NB4 (cell line): ENCODE data around the gene PDE7B.

Experiments used
- DNase-seq: peaks from one replicate; pipeline ENCODE4 v3.0.0; 2010; ENCODE audit warnings: low read depth
- H3K4me3 ChIP-seq: one replicate; pipeline ENCODE4 v1.5.1; 2011; ENCODE audit warnings: mild to moderate bottlenecking, low read depth, low read length, moderate library complexity
- CTCF ChIP-seq: IDR thresholded peaks from one replicate; pipeline ENCODE4 v1.5.1; 2012; ENCODE audit warnings: low read depth, low read length
- MAX ChIP-seq: IDR thresholded peaks from 2 replicates; pipeline ENCODE4 v1.6.1; 2011; ENCODE audit warnings: low read depth, low read length
- MYC ChIP-seq: IDR thresholded peaks from 2 replicates; pipeline ENCODE4 v1.6.1; 2011; ENCODE audit warnings: low read depth, low read length
- POLR2A ChIP-seq: IDR thresholded peaks from 2 replicates; pipeline ENCODE4 v1.6.1; 2011; ENCODE audit warnings: mild to moderate bottlenecking; ENCODE audit not compliant: insufficient read length; ENCODE audit errors: extremely low read depth

PDE7B gene

GRCh38 chr6:136112262-136112661 is 260.8 kb downstream of the PDE7B start:
- no peak for DNase-seq
- H3K4me3 ChIP-seq: no peak overlapping the region
- TF ChIP-seq MYC (no peak), MAX (no peak), CTCF (no peak), POLR2A (no peak)

GRCh38 chr6:136113736-136114173 is 262.3 kb downstream of the PDE7B start:
- no peak for TF ChIP-seq POLR2A
- TF ChIP-seq MYC: peak; percentile 86
- peak; percentile 89 for TF ChIP-seq MAX
- peak; percentile 76 for DNase-seq
- H3K4me3 ChIP-seq: no peak overlapping the region

DNA sequence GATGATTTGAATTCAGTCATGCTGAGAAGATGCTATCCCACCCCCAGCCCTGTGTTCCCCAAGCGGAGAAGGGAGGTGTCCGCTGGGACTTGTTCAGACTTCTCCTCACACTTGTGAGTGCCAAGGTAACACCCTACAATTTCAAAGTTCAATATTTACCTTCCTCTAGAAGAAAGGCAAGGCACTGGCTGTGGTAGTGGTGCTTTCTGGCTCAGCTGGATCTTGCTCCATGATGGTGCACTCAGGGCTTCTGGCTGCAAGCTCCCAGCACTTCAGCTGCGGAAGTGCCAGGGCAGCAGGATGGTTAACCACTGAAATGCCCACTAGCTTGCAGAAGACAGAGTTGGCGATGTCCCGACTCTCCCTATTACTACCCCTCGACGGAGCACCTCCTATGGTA is 263.2 kb downstream of the PDE7B start:
- no peak for DNase-seq
- TF ChIP-seq POLR2A (no peak), MAX (no peak), MYC (no peak), CTCF (no peak)
- H3K4me3 ChIP-seq: no peak overlapping the region

DNA sequence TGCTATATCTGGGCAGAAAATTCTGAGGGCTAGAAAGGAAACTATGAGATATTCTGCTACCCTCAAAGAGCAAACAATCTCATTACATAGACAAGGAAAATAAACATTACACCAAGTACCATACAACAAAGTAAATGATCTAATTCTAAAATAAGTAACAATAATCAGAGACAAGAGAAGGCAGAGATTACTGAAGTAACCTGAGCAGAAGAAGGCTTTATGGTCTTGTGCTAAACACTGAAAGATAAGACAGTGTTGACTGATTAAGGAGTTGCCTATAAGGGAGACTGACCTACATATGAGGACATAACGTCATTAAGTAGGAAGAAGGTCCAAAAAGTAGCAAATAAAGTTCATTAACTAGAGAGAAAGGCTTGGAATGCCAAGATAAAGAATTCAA is 264.4 kb downstream of the PDE7B start:
- TF ChIP-seq MYC: no peak
- no peak for TF ChIP-seq POLR2A
- no peak overlapping the region for H3K4me3 ChIP-seq
- no peak for DNase-seq

- DNase-seq: no peak
- TF ChIP-seq CTCF (no peak), MYC (no peak), MAX (no peak), POLR2A (no peak)
- H3K4me3 ChIP-seq: no peak overlapping the region
These were observed 265.6 kb downstream of the PDE7B start for GRCh38 chr6:136117081-136117480.

DNA sequence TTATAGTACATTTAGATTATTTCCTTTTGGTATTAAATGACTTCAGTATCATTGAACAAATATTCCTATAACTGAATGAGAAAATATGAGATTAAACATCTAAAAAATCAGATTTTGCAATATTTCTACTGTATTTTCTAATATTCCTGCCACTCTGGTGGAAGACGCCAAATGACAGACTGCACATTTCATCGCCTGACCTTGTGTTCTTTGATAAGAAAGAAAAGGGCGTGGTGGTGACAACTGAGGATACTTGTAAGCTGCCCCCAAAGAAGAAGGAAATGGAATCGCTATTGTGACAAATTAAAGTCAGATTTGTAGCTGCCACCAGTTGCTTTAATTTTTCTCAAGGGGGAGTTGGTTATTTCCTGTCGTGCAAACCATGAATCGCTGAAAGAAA is 267.3 kb downstream of the PDE7B start:
- no peak for DNase-seq
- H3K4me3 ChIP-seq: no peak overlapping the region
- no peak for TF ChIP-seq MYC
- TF ChIP-seq POLR2A: no peak
- no peak for TF ChIP-seq MAX
- no peak for TF ChIP-seq CTCF

GRCh38 chr6:136123468-136123867 is 272.0 kb downstream of the PDE7B start:
- DNase-seq: no peak
- H3K4me3 ChIP-seq: no peak overlapping the region
- no peak for TF ChIP-seq MAX
- TF ChIP-seq POLR2A: no peak
